ENCODE results near the gene MS4A15.
"Not testable (repeated sequence)": the region's sequence is repeated elsewhere in the genome, so short reads cannot be mapped to it uniquely, and the experiment has no call there.

The MS4A15 gene

DNA sequence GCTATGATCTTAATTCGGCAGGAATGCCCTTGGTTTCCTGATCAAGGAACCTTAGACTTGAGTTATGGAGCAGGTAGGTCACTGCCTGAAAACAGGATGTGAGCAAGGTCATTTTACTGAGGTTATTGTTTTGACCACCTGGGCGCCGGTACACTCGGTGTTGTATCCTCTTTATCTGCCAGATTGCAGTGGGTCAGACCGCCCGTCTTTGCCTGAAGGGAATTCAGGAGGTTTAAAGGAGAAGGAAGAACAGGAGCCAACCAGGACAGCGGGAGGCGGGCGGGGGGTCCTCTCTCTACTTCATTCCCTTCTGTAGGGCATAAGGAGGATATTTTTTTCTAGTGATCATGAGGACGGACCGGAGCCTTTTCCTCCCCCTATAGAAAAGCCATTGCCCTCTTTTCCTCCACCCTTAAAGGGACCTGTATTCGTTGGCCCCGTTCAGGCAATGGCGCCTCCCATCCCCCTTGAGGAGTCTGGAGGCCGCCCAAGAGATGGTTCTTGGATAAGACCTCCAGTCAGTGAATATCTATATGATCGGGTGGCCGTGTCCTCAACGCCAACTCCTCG, 649 bp downstream of the MS4A15 start:
- DNase-seq: no peak

DNA sequence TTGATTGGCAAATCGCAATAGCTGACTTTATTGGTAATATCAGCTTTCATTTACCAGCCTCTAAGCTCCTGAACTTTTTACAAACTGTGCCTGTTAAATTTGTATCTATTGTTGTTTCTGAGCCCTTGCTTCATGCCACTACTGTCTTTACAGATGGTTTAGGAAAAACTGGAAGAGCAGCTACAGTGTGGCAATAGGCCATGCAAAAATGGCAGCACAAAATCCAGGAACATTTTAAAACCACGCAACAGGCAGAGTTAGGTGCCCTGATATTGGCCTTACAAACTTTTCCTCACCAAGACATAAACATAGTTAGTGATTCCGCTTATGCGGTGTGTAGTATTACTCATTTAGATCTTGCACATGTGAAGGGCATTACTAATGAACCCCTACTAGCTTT, 2.0 kb downstream of the MS4A15 start:
- not testable (repeated sequence) for DNase-seq

DNA sequence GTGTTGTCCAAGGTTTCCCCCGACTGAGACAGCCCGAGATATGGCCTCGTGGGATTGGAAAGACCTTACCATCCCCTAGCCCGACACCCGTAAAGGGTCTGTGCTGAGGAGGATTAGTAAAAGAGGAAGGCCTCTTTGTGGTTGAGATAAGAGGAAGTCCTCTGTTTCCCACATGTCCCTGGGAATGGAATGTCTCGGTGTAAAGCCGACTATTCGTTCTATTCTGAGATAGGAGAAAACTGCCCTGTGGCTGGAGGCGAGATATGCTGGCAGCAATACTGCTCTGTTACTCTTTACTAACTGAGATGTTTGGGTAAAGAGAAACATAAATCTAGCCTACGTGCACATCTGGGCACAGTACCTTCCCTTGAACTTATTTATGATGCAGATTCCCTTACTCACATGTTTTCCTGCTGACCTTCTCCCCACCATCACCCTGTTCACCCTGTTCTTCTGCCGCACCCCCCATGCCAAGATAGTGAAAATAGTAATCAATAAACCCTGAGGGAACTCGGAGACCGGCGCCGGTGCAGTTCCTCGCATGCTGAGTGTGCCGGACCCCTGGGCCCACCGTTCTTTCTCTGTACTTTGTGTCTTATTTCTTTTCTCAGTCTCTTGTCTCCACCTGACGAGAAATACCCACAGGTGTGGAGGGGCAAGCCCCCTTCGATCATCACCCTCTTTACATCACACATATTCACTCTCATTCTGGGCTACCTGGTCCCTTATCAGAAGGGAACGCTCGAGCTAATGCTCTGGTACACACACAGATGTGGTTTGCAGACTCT, 3.0 kb downstream of the MS4A15 start:
- DNase-seq: peak; percentile 39

GRCh38 chr11:60761436-60762190, 4.9 kb downstream of the MS4A15 start:
- DNase-seq: peak; percentile 10

DNA sequence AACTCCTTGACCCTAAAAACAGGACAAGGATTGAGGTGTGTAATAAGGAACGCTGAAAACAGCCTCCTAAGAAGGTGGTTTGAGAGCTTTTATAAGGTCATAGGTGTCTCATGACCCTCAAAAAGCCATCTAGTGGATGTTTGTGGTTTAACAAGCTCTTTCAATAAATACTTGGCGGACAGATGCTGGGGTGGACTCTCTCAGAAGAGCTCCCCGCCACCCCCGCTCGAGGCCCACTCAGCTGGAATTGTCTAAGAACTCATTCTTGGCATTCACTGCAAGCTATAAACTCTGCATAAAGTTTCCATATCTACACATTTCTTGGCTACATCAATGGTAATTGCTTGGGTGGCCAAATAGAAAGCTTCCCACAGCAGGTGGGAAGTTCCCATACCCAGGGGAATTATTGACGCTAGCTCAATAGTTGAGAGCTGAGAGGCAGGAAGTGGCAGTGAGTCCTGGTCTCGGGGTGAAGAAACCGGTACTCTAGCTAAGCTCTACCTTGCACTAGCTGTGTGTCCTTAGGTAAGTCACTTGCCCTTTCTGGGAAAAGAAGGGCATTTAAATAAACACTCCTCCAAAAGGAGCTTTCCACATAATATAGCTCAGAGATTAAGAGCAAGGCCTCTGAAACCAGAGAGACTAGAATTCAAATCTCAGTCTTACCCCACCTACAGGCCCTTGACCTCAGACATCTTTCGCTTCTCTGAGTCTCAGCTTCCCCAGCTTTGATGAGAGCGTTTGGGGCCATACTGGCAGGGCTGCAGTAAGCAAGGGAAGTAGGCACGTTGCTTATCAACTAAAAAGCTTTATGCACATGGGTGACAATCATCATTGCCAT, 6.4 kb downstream of the MS4A15 start:
- no peak for DNase-seq

DNA sequence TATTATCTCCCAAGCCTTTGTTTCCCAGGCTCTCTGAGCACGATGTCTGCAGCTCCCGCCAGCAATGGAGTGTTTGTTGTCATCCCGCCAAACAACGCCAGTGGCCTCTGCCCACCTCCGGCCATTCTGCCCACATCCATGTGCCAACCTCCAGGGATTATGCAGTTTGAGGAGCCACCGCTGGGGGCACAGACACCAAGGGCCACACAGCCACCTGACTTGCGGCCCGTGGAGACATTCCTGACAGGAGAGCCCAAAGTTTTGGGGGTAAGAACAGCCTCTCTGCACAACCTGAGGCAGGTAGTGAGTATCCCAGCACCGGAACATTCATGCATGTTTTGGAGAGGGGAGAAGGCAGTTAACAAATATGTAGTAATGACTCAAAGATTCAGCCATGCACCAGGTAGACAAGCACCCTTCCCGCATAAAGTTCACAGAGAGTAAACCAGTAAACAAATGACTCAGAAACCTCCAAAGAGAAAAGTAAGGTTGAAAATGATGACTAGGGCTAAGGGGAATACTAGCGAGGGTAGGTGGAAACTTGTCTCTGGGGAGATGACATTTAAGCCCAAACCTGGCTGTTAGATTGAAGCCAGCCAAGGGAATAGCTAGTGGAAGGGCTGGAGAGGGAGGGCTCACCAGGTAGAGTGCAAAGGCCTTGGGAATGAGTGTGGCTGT, 7.2 kb downstream of the MS4A15 start:
- DNase-seq: no peak

DNA sequence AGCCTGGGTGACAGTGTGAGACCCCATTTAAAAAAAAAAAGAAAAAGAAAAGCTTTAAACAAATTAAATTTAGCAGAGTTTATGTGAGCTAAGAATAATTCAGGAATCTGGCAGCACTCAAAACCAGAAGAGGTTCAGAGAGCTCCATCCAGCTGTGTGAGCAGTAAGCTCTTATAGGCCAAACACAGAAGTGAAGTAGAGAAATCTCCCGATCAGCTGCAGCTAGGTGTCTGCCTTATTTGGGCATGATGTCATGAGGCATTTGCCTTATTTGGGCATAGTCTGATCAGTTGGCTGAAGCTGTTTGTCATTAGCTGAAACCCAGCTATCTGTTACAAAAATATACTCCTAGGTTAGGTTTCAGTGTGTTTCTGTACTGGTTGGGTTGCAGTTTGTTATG, 8.2 kb downstream of the MS4A15 start:
- DNase-seq: no peak

- DNase-seq: no peak
Measured at GRCh38 chr11:60765355-60765754, 8.7 kb downstream of the MS4A15 start.

DNA sequence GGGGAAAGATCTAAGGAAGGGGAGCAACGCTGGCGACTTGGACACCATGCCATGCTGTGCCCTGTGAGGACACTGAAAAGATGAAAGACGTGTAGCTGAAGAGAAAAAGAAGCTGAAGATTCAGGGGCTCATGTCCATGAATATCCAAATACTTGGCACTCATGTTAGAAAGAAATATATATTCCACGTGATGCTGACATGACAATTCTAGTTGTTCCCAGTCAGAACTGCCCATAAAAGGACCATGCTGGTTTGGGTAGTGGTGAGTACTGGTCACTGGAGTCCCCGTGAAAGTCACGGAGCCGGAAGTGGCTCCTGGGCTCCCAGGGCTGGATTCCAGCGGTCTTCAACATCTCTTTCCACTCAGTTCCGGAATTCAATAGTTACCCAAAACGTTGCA, 9.9 kb downstream of the MS4A15 start:
- no peak for DNase-seq

GRCh38 chr11:60767388-60767811, 10.7 kb downstream of the MS4A15 start:
- no peak for DNase-seq

- no peak for DNase-seq
Measured at GRCh38 chr11:60768202-60768601, 11.5 kb downstream of the MS4A15 start.

DNA sequence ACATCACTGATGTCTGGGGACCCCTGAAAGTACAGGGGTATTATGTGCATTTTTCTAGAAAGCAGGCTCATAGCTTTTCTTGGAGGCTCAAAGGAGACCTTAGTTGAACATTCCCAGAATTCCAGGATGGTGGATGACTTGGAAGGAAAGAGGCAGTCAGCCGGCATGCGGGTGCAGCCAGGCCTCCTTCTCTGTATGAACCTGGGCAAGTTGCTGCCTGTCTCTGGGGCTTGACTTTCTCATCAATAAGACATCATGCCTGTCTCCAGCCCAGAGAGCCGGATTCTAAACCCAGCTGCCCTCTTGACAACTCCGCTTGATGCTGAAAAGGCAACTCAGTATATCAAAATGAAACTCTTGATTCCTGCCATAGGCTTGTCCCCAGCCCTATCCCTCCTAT, 12.6 kb downstream of the MS4A15 start:
- no peak for DNase-seq

DNA sequence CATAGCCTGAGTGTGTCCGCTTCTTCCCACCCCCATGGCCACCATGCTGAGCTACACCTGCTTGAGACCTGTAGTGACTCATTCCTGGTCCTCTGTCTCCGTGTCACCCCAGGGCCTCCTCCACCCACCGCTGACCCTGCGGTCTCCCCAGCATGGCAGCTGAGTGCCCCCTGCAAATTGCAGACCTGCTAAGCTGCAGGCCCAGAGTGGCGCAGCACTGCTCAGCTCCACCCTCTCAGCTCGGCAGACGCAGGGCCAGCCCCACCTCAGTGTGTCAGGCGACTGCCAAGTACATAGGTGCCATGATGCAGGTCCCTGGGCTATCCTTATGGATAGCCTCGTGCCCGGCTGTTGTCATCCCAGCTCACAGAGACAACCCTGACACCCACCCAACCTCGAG, 13.1 kb downstream of the MS4A15 start:
- no peak for DNase-seq

DNA sequence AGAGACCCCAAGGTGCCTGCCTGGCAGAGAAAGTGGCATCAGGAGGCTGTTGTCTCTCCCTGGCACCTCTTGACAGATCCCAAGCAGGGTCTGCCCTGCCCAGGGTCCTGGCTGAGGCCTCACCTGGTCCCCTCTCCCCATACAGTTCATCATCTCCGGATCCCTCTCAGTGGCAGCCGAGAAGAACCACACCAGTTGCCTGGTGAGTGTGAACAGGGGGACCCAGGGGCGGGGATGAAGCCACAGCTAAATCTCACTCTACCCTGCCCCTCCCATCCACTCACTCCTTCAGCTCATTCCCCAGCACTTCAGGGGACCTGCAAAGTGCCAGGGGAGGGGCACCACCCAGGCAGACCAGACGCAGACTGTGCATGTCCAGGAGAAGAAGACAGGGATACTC, 14.5 kb downstream of the MS4A15 start:
- DNase-seq: no peak

- no peak for DNase-seq
Measured at GRCh38 chr11:60771879-60772525, 15.3 kb downstream of the MS4A15 start.

DNA sequence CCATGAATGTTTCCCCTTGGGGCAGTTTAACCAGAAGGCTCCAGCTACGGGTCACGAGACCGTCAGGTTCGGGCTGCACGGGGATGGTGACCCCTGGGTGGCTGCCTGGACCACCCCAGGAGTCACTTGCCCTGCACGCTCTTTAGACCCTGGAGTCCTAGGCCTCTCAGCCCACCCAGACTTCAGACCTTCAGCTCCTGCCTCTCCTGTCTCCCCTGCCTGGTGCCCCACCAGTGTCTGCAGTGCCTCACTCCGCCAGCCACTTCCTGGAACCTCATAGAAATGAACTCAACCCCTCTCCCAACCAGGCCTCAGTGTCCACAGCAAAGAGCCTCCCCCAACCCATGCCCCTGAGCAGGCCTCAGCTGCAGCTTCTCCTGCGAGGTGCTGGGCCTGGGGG, 16.0 kb downstream of the MS4A15 start:
- no peak for DNase-seq

DNA sequence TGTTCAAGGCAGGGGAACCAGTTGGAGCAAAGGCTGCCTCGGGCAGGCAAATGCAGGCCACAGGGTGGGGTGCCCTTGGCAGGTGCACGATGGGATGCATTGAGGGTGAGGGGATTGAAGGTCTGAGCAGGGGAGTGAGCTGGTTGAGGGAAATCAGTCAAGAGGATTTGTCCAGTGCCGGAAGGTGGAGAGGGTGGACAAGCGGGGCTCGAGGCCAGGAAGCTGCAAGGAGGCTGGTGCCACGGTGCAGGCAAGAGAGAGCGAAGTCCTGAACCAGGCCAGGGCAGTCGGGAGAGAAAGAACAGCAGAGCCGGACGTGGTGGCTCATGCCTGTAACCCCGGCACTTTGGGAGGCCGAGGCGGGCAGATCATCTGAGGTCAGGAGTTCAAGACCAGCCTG, 18.1 kb downstream of the MS4A15 start:
- DNase-seq: no peak

- peak; percentile 70 for DNase-seq
Measured at GRCh38 chr11:60775420-60775961, 18.8 kb downstream of the MS4A15 start.

DNA sequence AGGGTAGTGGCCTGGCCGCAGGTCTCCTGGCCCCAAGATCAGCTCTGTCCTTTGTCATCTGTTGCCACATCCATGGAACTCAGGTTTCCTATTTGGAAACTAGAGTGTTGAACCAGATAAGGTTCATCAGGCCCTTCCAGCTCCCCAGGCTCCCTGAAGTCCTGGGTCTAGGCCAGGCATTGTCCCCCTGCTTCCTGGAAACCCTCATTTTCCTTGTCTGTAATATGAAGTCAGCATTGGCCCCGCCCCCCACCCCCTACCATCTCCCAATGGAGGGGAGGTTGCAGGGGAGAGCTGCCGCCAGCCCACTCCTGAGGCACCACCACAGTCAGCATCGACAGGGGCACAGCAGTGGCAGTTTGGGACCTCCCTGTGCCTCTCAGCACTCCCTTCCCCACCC, 19.5 kb downstream of the MS4A15 start:
- DNase-seq: no peak

- no peak for DNase-seq
Measured at GRCh38 chr11:60777106-60777505, 20.4 kb downstream of the MS4A15 start.

DNA sequence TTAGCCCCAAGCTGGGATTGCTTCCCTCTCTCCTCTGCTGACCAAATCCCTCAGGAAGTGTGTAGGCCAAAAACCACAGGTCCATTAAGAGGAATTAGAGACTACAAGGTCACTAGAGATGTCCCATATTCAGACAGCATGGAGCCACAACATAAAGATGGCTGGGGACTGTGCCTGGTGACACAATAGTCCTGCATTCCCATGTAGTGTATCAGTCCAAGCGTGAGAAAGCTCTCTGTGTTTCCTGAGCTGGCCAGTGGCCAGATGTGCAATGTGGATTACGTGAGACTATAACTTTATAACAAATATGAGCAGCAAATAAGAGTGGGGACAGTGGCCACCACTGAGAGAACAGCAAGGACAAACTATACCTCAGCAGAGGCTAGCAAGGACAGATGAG, 20.9 kb downstream of the MS4A15 start:
- no peak for DNase-seq

DNA sequence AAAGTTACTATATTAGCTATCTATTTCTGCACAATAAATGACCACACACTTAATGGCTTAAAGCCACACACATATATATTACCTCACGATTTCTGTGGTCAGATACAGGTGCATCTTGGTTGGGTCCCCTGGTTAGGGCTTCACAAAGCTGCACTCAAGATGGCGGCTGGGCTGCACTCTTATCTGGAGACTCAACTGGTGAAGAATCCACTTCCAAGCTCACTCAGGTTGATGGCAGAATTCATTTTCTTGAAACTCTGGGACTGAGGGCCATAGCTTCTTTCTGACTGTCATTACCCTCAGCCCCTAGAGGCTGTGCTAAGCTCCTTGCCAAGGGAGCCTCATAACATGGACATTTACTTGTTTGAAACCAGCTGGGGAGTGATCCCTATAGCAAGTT, 23.4 kb downstream of the MS4A15 start:
- no peak for DNase-seq

Measured in inflammatory macrophage treated with lipopolysaccharide for 4 hours (primary cell).